K562 (cell line): ENCODE results near the gene LCLAT1. TPM values are rescaled to one million over a fixed set of nuclear protein-coding genes. Genes with fewer than 3 reads are reported as not detected.

ENCODE experiments used
- ATAC-seq: fragments of 200-7000 bp; cut with Tn5 transposase; 3 replicates; pipeline ENCODE4 v1.9.1; 2020; ENCODE audit warnings: moderate library complexity
- BruUV-seq: library from RNA; stranded (reverse); fragments of 400-500 nt; replicated peaks from 2 replicates; lab custom pipeline; 2021; lab: Mats Ljungman, UMichigan
- CTCF ChIA-PET: fragments of 300-600 bp; formaldehyde crosslinking; extraction: SDS; loops from one replicate; lab custom pipeline; 2021; ENCODE audit warnings: low intra/inter-chr PET ratio; lab: Yijun Ruan, JAX
- POLR2A ChIA-PET: fragments of 300-600, 350-650 bp; sonication (Branson Sonifier 250); formaldehyde crosslinking; extraction: SDS; loops from one replicate; lab custom pipeline; 2021; ENCODE audit warnings: antibody characterized with exemption, inconsistent platforms; lab: Yijun Ruan, JAX
- DNase-seq, 4 experiments: peaks; one replicate each; pipeline versions ENCODE4 v3.0.0 to v3.0.0-alpha.2; 2011 to 2018; ENCODE audit warnings: low spot score in 3 of 4, mixed read lengths in 3 of 4; ENCODE audit errors: extremely low read depth in 1 of 4
- FAIRE-seq: peaks from 2 replicates; lab custom pipeline; 2011; peaks lifted over from hg19 to GRCh38; lab: Jason Lieb, UNC
- H2AFZ ChIP-seq: 2 replicates; pipeline ENCODE4 v1.6.0; 2011; ENCODE audit warnings: low read depth, low read length, control low read depth, inconsistent platforms
- H3K27ac ChIP-seq: fragments of 200-600 bp; 3 replicates; pipeline ENCODE4 v1.8.0; 2011; ENCODE audit warnings: low read depth, mild to moderate bottlenecking, control low read depth, inconsistent platforms, low read length, moderate library complexity, mixed read lengths; ENCODE audit errors: extremely low read depth
- H3K27me3 ChIP-seq, 2 experiments: fragments of 300-600 bp in 1 of 2; 2 replicates in 1 of 2; 3 replicates in 1 of 2; pipeline versions ENCODE4 v1.6.0 to v1.8.0; 2011; ENCODE audit warnings: inconsistent platforms in 2 of 2, low read length in 2 of 2, mild to moderate bottlenecking in 1 of 2, mixed read lengths in 1 of 2, moderate library complexity in 1 of 2; ENCODE audit not compliant: control insufficient read depth in 2 of 2, insufficient read depth in 2 of 2
- H3K36me3 ChIP-seq: fragments of 300-600 bp; 3 replicates; pipeline ENCODE4 v1.8.0; 2011; ENCODE audit warnings: mild to moderate bottlenecking, low read length, inconsistent platforms; ENCODE audit not compliant: control insufficient read depth, insufficient read depth
- H3K4me1 ChIP-seq, 2 experiments: fragments of 200-600 bp in 1 of 2; replicated peaks in 1 of 2; 2 replicates in 1 of 2; 3 replicates in 1 of 2; pipeline versions ENCODE4 v1.5.1 to v1.8.0; 2011; ENCODE audit warnings: inconsistent platforms in 2 of 2, low read length in 2 of 2, mild to moderate bottlenecking in 1 of 2, mixed read lengths in 1 of 2, moderate library complexity in 1 of 2; ENCODE audit not compliant: control insufficient read depth in 2 of 2, insufficient read depth in 2 of 2
- H3K4me2 ChIP-seq: 2 replicates; pipeline ENCODE4 v1.6.1; 2011; ENCODE audit warnings: low read length, control low read depth, inconsistent platforms, mixed read lengths; ENCODE audit not compliant: insufficient read depth
- H3K4me3 ChIP-seq: fragments of 200-600 bp; sonication (generic), shearing (Covaris generic); 2 replicates; pipeline ENCODE4 v1.5.1; 2016; ENCODE audit warnings: control low read depth, inconsistent platforms
- H3K79me2 ChIP-seq: fragments of 200-600 bp; 3 replicates; pipeline ENCODE4 v1.8.0; 2011; ENCODE audit warnings: low read length, inconsistent platforms; ENCODE audit not compliant: control insufficient read depth, insufficient read depth
- H3K9ac ChIP-seq, 2 experiments: 2 replicates each; pipeline versions ENCODE4 v1.6.0 to v1.6.1; 2011; ENCODE audit warnings: low read depth in 2 of 2, low read length in 2 of 2, control low read depth in 1 of 2, inconsistent platforms in 1 of 2, mild to moderate bottlenecking in 1 of 2, mixed read lengths in 1 of 2; ENCODE audit not compliant: insufficient read depth in 1 of 2
- H3K9me1 ChIP-seq: one replicate; pipeline ENCODE4 v1.6.0; 2011; ENCODE audit warnings: inconsistent platforms, mild to moderate bottlenecking, low read length, moderate library complexity; ENCODE audit not compliant: control insufficient read depth, insufficient read depth
- H3K9me3 ChIP-seq: replicated peaks from 2 replicates; pipeline ENCODE4 v1.5.1; 2011; ENCODE audit warnings: low read depth, low read length, inconsistent platforms; ENCODE audit not compliant: control insufficient read depth, insufficient read depth
- H4K20me1 ChIP-seq: replicated peaks from 2 replicates; pipeline ENCODE4 v1.6.1; 2011; ENCODE audit warnings: low read length, inconsistent platforms, mixed read lengths; ENCODE audit not compliant: control insufficient read depth, insufficient read depth
- DMBX1 ChIP-seq: fragments of 250-450 bp; sonication (Bioruptor Pico); IDR thresholded peaks from 2 replicates; pipeline ENCODE4 v1.8.0; 2022; ENCODE audit warnings: inconsistent platforms, mild to moderate bottlenecking, moderate library complexity, borderline replicate concordance
- GABPB1 ChIP-seq: sonication (generic); formaldehyde crosslinking; IDR thresholded peaks from 2 replicates; pipeline ENCODE4 v1.8.0; 2022; ENCODE audit warnings: mild to moderate bottlenecking, missing genetic modification reagents
- GTF2E2 ChIP-seq: fragments of 200-800 bp; sonication (Bioruptor generic); IDR thresholded peaks from 2 replicates; pipeline ENCODE4 v1.6.1; 2016; ENCODE audit warnings: missing genetic modification characterization, missing compliant biosample characterization
- MXI1 ChIP-seq: IDR thresholded peaks from 2 replicates; pipeline ENCODE4 v1.6.1; 2011; ENCODE audit warnings: low read depth, mild to moderate bottlenecking, improper control_type of control experiment, low read length
- REST ChIP-seq, 2 experiments: fragments of 450-650 bp; formaldehyde crosslinking in 1 of 2; IDR thresholded peaks; 2 replicates each; pipeline versions ENCODE4 v1.4.0 to v1.6.1; 2014 to 2020; ENCODE audit warnings: mild to moderate bottlenecking in 2 of 2, borderline replicate concordance in 1 of 2, low read depth in 1 of 2
- ZNF696 ChIP-seq: fragments of 250-450 bp; sonication (Bioruptor Pico); conservative IDR thresholded peaks from 2 replicates; pipeline ENCODE4 v1.4.0; 2020; ENCODE audit warnings: mild to moderate bottlenecking, moderate library complexity
- WGBS: fragments of 100-300 bp; shearing (Covaris generic); methylation state at CpG from one replicate; pipeline ENCODE4 v1.1.6; 2016; ENCODE audit warnings: low coverage, mixed read lengths; ENCODE audit not compliant: insufficient coverage; ENCODE audit errors: missing lambda C conversion rate; 5-methylcytosine and 5-hydroxymethylcytosine counted together
- in situ Hi-C: fragments of 300-500 bp; cut with MboI; formaldehyde crosslinking; loops from 4 replicates; pipeline ENCODE4 v1.15.0; 2018; ENCODE audit warnings: inconsistent platforms, mixed read lengths
- intact Hi-C: fragments of 100-400 bp; cut with micrococcal nuclease; formaldehyde crosslinking; loops from 2 replicates; pipeline ENCODE4 v1.14.2; 2022
- polyA plus RNA-seq, 8 experiments: library from polyadenylated mRNA; depleted of rRNA in 4 of 8; stranded (reverse) in 5 of 8; unstranded in 3 of 8; fragments of >200 nt; fragmentation: Nextera tagmentation in 2 of 8; fragmentation: Illumina TruSeq in 1 of 8; extraction: Ambion mirVana in 2 of 8; extraction: Trizol in 1 of 8; gene quantifications; 2 replicates each; pipeline versions ENCODE4 v1.2.1 to v1.2.3, GENCODE V29; 2011 to 2014; ENCODE audit warnings: inconsistent platforms in 1 of 8, missing spikeins in 1 of 8
- total RNA-seq, 7 experiments: library from RNA; depleted of rRNA in 6 of 7; stranded (reverse); fragments of >200 nt in 6 of 7; fragmentation: Illumina TruSeq in 2 of 7; extraction: Trizol in 2 of 7; gene quantifications; 2 replicates each; pipeline versions ENCODE4 v1.2.1 to v1.2.3, GENCODE V29; 2011 to 2021; ENCODE audit warnings: low replicate concordance in 1 of 7

LCLAT1 gene
- total and polyA plus RNA-seq, 9 of the 15 experiments (the other 6 are each of a cell fraction or from before 2014, with no cell fraction given): 8.9 to 63.3 (median 25.4) TPM

DNA sequence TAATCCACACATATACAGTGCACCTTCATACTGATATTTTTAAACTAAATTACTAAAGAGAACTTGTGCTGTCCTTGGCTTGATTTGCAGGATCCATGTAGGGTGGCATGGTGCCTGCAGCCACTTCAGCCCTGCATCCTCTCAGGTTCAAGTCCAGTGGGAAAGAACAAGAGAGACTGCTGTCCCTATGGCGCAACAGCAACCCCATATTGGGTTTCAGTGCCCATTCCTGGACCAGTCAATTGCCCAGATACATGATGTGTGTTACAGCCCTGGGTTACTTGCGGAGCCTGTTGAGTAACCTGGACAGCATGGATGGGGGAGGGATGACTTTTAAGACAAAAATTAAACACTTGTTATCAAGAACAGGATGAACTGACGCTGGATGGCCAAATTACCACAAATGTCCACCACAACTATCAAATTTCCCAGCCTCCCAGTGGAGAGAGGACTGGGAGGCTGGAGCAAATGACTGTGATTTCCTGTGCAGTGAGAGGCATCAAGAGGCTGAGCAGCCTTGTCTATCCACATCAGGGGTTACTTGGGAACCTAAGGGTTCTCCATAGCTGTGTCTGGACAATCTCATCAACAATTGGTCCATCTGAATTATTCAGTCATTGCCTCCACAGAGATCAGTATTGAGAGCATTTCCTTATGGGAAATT is 198.2 kb downstream of the LCLAT1 start:
- Histone ChIP-seq H3K27me3 (peaks cover 0 to 15% of the 10 kb centered on the region in 2 experiments; a peak in 2 of 5 replicates), H3K4me2 (no peak overlapping the region), H3K9ac (no peak overlapping the region), H3K36me3 (peaks cover 11% of the 10 kb centered on the region; the same call in 2 of the 3 replicates), H3K4me3 (no peak overlapping the region), H3K9me3 (no peaks in the 10 kb centered on the region), H4K20me1 (no peaks in the 10 kb centered on the region), H3K9me1 (no peaks in the 10 kb centered on the region), H3K4me1 (no peaks in the 10 kb centered on the region), H3K79me2 (no peaks in the 10 kb centered on the region), H2AFZ (no peak overlapping the region), H3K27ac (no peak overlapping the region)
- no peak for DNase-seq
- BruUV-seq: no TSS peak
- no peak for ATAC-seq
- CTCF ChIA-PET: no interaction called here
- in situ Hi-C loops: no loop called here
- WGBS: 75% methylated on average over 3 of the region's 3 CpGs
- no peak for FAIRE-seq
- TF ChIP-seq GABPB1 (CRISPR knock-in tag): no peak
- TF ChIP-seq DMBX1 (CRISPR knock-in tag): no peak
- TF ChIP-seq REST (IDR thresholded peaks at IDR 0.05; ENCODE audit: borderline replicate concordance): no peak
- TF ChIP-seq REST (CRISPR knock-in tag; IDR thresholded peaks at IDR 0.05; ENCODE audit: low read depth): no peak
- no peak for TF ChIP-seq ZNF696 (CRISPR knock-in tag)
- no peak for TF ChIP-seq GTF2E2 (tag)
- no peak for TF ChIP-seq MXI1
- POLR2A ChIA-PET: interaction anchor here (0.6 to 1.7 kb wide), 4 partner anchors 8 to 16 kb away, joined by 3 to 11 read pairs (median 3); no protein-coding TSS in a partner anchor
- intact Hi-C loops: no loop called here
